Measurements from ENCODE around the gene RNF144B.
"Not testable (repeated sequence)": the region's sequence is repeated elsewhere in the genome, so short reads cannot be mapped to it uniquely, and the experiment has no call there.

Gene RNF144B

GRCh38 chr6:18387061-18387721 is at the start of gene RNF144B:
TSS of gene RNF144B (plus strand) at chr6:18387350. CDS start at chr6:18399535, 12,185 bp downstream.
- peak; percentile 84 for DNase-seq

- DNase-seq = no peak
Measured at GRCh38 chr6:18339599-18339998, 47.6 kb upstream of the RNF144B start.

- no peak for DNase-seq
Measured at GRCh38 chr6:18340781-18341551, 46.2 kb upstream of the RNF144B start.

DNA sequence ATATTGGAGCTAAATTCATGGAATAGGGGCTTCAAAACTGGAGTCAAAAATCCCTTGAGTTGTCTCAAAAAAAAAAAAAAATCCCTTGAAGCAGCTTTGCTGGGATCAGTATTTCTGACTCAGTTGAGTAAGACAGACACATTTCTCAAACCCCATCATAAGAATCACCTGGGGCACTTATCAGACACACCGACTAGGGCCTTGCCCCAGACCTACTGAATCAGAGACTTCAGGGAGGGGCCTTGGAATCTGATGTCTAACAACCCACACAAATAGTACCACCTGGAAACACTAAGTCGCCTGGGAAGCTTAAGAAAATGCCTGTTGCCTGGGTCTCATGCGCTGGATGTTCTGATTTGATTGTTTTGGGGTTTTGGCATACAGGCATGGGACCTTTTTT is 44.9 kb upstream of the RNF144B start:
- DNase-seq = no peak

- no peak for DNase-seq
Measured at GRCh38 chr6:18343741-18344140, 43.4 kb upstream of the RNF144B start.

DNA sequence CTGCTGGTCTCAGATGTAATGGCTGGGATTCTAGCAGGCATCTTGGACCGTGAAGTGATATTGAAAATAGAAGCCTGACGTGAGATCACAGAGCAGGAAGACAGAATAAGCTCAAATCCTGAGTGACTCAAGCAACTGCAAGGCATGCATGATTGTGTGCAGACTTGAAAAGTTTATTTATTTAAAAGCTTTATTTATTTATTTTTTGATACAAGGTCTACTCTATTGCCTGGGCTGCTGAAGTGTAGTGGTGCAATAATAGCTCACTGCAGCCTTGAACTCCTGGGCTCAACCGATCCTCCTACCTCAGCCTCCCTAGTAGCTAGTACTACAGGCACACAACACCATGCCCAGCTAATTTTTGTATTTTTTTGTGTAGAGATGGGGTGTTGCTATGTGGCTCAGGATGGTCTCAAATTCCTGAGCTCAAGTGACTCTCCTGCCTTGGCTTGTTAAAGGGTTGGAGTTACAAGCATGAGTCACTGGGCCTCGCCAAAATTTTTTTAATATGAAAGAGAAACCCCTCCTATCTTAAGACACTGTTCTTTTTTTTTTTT is 40.1 kb upstream of the RNF144B start:
- DNase-seq = no peak

DNA sequence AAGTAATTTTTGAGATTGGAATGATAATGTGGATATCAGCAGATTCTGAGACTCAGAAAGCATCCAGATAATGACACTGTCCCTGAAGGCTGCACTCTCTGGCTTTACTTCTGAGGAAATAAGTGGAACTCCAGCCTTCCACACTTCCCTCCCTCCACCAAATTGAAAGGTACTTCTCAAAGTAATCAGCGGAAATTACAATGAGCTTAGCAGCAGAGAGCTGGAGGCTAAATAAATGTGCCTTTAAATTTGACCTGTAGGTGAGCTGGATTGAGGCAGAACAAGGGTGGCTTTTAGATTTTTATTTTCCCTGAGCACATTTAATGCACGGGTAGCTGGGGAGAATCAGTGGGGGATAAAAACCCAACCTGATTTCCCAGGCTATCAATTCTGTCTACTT is 39.3 kb upstream of the RNF144B start:
- no peak for DNase-seq

GRCh38 chr6:18349386-18349785 is 37.8 kb upstream of the RNF144B start:
- DNase-seq = no peak

- no peak for DNase-seq
Measured at GRCh38 chr6:18350271-18350670, 36.9 kb upstream of the RNF144B start.

- DNase-seq = no peak
Measured at GRCh38 chr6:18350712-18351111, 36.4 kb upstream of the RNF144B start.

GRCh38 chr6:18352001-18352400 is 35.1 kb upstream of the RNF144B start:
- no peak for DNase-seq

- DNase-seq = no peak
Measured at GRCh38 chr6:18352842-18353241, 34.3 kb upstream of the RNF144B start.

GRCh38 chr6:18353251-18353650 is 33.9 kb upstream of the RNF144B start:
- no peak for DNase-seq

GRCh38 chr6:18357546-18357945 is 29.6 kb upstream of the RNF144B start:
- DNase-seq = not testable (repeated sequence)

DNA sequence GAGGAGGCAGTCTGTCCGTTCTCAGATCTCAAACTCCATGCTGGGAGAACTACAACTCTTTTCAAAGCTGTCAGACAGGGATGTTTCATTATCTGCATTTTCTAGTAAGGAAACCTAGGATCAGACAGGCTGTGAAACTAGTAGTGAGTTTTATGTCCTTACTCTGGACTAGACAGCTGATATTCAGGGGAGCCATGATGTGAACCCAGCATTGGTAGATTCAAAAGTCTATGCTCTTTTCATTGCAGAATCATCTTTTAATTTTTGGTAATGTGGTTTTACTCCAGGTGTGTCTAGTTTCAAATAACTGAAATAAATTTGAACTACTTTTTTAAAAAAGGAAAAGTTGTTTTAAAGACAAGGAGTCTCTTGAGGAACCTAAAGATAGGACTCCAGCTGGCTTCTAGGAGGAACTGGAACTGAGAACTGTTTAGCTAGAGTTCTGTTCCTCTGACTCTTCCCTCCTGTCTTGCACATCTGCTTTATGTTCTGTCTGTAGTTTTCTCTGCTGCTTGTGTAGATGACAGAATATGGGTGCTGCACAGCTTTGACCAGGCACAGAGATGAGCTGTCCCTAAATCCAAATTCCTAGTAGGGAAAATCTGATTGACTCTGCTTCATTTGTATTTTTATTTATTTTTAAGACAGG is 27.8 kb upstream of the RNF144B start:
- no peak for DNase-seq

GRCh38 chr6:18360188-18360587 is 27.0 kb upstream of the RNF144B start:
- DNase-seq = no peak

GRCh38 chr6:18362058-18362561 is 25.0 kb upstream of the RNF144B start:
- DNase-seq = no peak

DNA sequence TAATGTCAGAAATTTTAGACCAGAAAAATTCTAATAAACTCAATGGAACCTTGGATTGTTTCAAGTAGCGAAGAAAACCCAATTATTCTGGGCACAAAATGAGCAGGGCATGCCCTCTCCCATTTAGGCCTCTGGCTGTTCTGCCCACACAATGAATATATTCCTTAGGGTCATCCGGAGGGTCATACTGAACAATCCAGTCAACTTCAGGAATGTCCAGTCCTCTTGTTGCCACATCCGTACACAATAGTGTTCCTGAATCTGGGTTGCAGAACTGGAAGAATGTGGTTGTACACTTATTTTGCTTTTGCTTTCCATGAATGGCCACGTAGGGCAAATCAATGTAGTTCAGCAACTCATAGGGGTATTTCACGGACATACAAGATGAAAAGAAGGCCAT is 23.4 kb upstream of the RNF144B start:
- DNase-seq = no peak

DNA sequence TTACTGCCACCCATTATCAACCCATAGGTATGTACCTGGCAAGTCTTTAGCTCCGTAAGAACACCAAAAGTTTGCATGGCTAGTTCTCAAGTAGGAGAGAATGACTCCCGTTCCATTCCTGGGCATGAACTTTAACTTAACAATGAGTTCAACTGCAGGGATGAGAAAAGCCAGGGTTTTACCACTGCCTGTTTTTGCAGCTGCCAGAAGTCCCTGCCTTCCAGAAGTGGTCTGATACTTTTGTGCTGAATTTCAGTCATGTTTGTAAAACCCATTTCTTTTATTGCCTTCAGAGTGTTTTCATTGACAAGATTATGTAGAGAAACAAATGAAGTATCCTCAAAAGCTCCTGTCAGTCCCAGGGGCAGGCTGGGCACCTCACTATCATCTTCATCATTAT is 22.6 kb upstream of the RNF144B start:
- not testable (repeated sequence) for DNase-seq

DNA sequence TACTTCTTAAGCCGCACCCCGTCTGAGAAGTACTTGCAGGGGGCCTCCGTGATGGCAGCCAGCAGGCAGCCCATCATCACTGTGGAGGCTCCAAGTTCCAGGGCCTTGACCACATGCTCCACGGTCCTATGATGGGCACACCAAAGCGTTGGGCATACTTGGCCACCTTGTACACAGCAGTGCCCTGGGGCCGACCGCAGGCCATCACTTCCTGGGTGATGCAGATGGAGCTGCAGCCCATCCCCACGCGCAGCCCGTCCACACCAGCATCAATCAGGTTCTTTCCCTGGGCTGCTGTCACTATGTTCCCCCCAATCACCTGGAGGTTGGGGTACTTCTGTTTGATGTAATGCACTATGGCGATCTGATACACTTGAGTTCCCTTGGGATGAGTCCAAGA is 19.8 kb upstream of the RNF144B start:
- no peak for DNase-seq

DNA sequence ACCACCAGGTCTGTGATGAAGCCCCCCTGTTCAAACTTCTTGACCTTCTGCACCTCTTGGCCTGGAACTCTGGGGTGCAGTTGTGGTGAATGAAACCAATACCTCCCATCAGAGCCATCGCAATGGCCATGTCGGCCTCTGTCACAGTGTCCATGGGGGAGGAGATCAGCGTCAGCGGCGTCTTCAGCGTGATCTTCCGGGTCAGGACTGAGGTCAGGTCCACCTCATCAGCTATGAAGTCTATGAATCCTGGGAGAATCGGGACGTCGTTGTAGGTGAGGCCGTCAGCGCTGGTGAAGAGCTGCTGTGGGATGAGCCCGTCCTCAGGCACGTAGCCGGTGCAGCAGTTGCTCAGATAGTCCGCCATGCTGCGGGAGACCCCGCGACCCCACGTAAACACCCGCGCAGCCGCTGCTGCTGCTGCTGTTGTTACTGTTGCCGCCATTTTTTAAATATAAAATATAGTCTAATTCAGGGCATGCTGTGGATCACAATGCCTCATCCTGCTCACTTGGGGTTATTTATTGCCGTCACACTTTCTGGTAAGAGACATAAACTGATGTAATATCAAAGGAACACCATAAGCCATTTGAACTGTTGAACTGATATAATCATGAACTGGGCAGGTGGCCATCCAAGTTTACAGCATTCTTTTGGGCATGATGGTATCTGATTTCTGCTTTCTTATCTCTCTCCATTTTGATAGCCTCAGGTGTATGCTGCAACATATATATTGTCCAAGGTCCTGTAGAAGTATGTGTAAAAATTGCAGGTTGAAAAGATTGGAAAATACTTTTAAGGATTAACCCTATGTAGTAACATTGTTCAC is 18.7 kb upstream of the RNF144B start:
- DNase-seq = no peak

DNA sequence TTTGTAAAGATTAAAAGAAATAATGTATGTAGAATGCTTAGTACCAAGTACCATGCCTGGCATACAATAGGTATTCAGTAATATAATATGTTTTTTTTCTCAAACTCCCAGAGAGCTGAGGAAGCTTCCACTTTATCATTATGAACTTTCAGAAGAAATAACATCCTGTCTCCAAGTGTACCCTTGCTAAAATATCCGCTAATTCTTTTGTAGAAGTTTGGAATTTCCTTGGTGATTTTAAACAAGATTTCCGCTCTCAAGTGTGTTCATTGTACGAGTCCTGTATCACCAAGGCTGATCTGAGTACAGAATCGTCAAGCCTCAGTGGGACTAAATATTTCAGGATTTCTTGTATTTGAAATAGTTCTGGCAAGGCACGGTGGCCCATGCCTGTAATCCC is 16.1 kb upstream of the RNF144B start:
- DNase-seq = no peak

- DNase-seq = no peak
Measured at GRCh38 chr6:18371656-18372055, 15.5 kb upstream of the RNF144B start.

Measured in DMS79 (cell line).